ENCODE measurements around the gene MYLK. TPM values are rescaled to one million over a fixed set of nuclear protein-coding genes. Genes with fewer than 3 reads are reported as not detected.

The MYLK gene
- total RNA-seq, 2 donors from 2014 or later, result 30.5 to 85.1 TPM

- TF ChIP-seq CTCF (IDR thresholded peaks at IDR 0.05), result no peak
- Histone ChIP-seq H3K27me3 (no peaks in the 10 kb centered on the region), H3K36me3 (no peaks in the 10 kb centered on the region), H3K27ac (no peak overlapping the region), H3K9me3 (no peaks in the 10 kb centered on the region), H3K4me1 (peaks cover 0 to 7% of the 10 kb centered on the region in 2 donors), H3K4me3 (no peak overlapping the region)
- no peak for DNase-seq (ENCODE audit: low spot score)
Measured at GRCh38 chr3:123683505-123684154, 200.5 kb downstream of the MYLK start.

- Histone ChIP-seq H3K4me1 (peaks cover 0 to 10% of the 10 kb centered on the region in 2 donors), H3K27ac (no peak overlapping the region)
Measured at GRCh38 chr3:123682781-123683504, 201.2 kb downstream of the MYLK start.

GRCh38 chr3:123682302-123682701 is 201.8 kb downstream of the MYLK start:
- Histone ChIP-seq H3K9me3 (no peaks in the 10 kb centered on the region), H3K4me1 (peaks cover 0 to 12% of the 10 kb centered on the region in 2 donors), H3K36me3 (no peaks in the 10 kb centered on the region), H3K27me3 (no peaks in the 10 kb centered on the region), H3K4me3 (no peak overlapping the region), H3K27ac (no peak overlapping the region)
- no peak for DNase-seq (ENCODE audit: low spot score)
- no peak for TF ChIP-seq CTCF (IDR thresholded peaks at IDR 0.05)

More at GRCh38 chr3:123682781-123683504, 201.2 kb downstream of the MYLK start:
- no peaks in the 10 kb centered on the region for H3K27me3 ChIP-seq
- no peaks in the 10 kb centered on the region for H3K36me3 ChIP-seq
- no peak overlapping the region for H3K4me3 ChIP-seq
- no peak for DNase-seq (ENCODE audit: low spot score)
- no peaks in the 10 kb centered on the region for H3K9me3 ChIP-seq
- TF ChIP-seq CTCF (IDR thresholded peaks at IDR 0.05), result no peak

GRCh38 chr3:123679712-123680386 is 204.3 kb downstream of the MYLK start:
- no peak for DNase-seq (ENCODE audit: low spot score)
- no peaks in the 10 kb centered on the region for H3K27me3 ChIP-seq
- no peak overlapping the region for H3K27ac ChIP-seq
- H3K4me3 ChIP-seq, result no peak overlapping the region
- H3K36me3 ChIP-seq, result no peaks in the 10 kb centered on the region
- no peak for TF ChIP-seq CTCF (IDR thresholded peaks at IDR 0.05)
- H3K4me1 ChIP-seq, result peaks cover 0 to 12% of the 10 kb centered on the region in 2 donors
- H3K9me3 ChIP-seq, result no peaks in the 10 kb centered on the region

GRCh38 chr3:123678108-123678511 is 206.0 kb downstream of the MYLK start:
- no peak for DNase-seq (ENCODE audit: low spot score)
- TF ChIP-seq CTCF (IDR thresholded peaks at IDR 0.05), result no peak
- H3K36me3 ChIP-seq, result no peaks in the 10 kb centered on the region
- H3K9me3 ChIP-seq, result no peaks in the 10 kb centered on the region
- H3K4me1 ChIP-seq, result peaks cover 0 to 12% of the 10 kb centered on the region in 2 donors
- H3K27ac ChIP-seq, result no peak overlapping the region
- H3K27me3 ChIP-seq, result no peaks in the 10 kb centered on the region
- H3K4me3 ChIP-seq, result no peak overlapping the region
